SK-N-SH (cell line): ENCODE measurements around the gene SHCBP1L.

Experiments used
- CHD2 ChIP-seq: fragments of 150-350 bp; IDR thresholded peaks from 2 replicates; pipeline ENCODE4 v1.6.1; 2018; ENCODE audit warnings: low read length; ENCODE audit not compliant: partially characterized antibody
- EZH2phosphoT487 ChIP-seq: fragments of 200-600 bp; sonication (generic); IDR thresholded peaks from 2 replicates; pipeline ENCODE4 v1.6.1; 2017; ENCODE audit warnings: low read depth, mixed run types, mild to moderate bottlenecking, antibody characterized with exemption, moderate library complexity, borderline replicate concordance
- FOXJ3 ChIP-seq: sonication (generic); formaldehyde crosslinking; IDR thresholded peaks from 2 replicates; pipeline ENCODE4 v1.5.1; 2020; ENCODE audit warnings: mild to moderate bottlenecking, missing genetic modification reagents
- GATA2 ChIP-seq: sonication (generic); formaldehyde crosslinking; IDR thresholded peaks from 2 replicates; pipeline ENCODE4 v1.5.0; 2020; ENCODE audit warnings: mild to moderate bottlenecking, missing genetic modification reagents
- POLR2AphosphoS5 ChIP-seq: IDR thresholded peaks from 2 replicates; pipeline ENCODE4 v1.6.1; 2012; ENCODE audit warnings: low read depth, low read length
- RAD21 ChIP-seq: IDR thresholded peaks from 2 replicates; pipeline ENCODE4 v1.6.1; 2012; ENCODE audit warnings: mild to moderate bottlenecking, low read length
- RFX5 ChIP-seq: IDR thresholded peaks from 2 replicates; pipeline ENCODE4 v1.6.1; 2012; ENCODE audit warnings: mild to moderate bottlenecking, improper control_type of control experiment, low read length
- RXRA ChIP-seq: IDR thresholded peaks from 2 replicates; pipeline ENCODE4 v1.4.0; 2012; ENCODE audit warnings: low read depth, mild to moderate bottlenecking, borderline replicate concordance
- TAF1 ChIP-seq: IDR thresholded peaks from 2 replicates; pipeline ENCODE4 v1.6.1; 2012; ENCODE audit warnings: low read depth, mild to moderate bottlenecking, low read length, moderate library complexity, borderline replicate concordance
- TCF12 ChIP-seq: IDR thresholded peaks from 2 replicates; pipeline ENCODE4 v1.4.0; 2012
- TF ChIP-seq, protein P1 (sequence below): fragments of 200-600 bp; sonication (generic); IDR thresholded peaks from 2 replicates; pipeline ENCODE4 v1.6.1; 2017; ENCODE audit warnings: antibody characterized with exemption, mild to moderate bottlenecking, moderate library complexity
- TF ChIP-seq, protein P2 (sequence below): IDR thresholded peaks from 2 replicates; pipeline ENCODE4; 2012
- TF ChIP-seq, protein P3 (sequence below): IDR thresholded peaks from 2 replicates; pipeline ENCODE4 v1.4.0; 2012; ENCODE audit warnings: low read depth, borderline replicate concordance

DNA sequence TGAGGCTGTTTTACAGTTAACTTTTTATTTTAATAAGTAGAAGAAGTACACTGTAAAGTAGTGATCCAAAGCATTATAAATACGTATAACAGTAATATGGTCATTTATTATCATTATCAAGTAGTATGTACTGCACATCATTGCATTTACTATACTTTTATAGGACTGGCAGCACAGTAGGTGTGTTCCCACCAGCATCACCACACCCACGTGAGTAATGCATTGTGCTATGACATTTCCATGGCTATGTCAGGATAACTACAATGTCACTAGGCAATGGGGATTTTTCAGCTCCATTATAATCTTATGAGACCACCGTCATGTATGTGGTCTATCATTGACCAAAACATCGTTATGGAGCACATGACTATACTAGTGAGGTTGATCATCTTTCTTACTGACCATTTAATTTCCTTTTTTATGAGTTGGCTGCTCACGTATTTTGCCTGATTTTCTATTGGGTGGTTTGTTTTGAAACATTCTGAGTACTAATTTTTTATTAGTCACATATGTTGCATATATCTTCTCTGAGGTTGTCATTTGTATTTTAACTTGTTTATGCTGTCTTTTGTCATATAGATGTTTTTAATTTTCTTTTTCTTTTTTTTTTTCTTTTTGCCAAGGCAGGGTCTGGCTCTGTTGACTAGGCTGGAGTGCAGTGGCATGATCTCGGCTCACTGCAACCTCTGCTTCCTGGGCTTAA lies 25.3 kb upstream of the SHCBP1L start:
- TF ChIP-seq RXRA (no peak), TAF1 (no peak), CHD2 (no peak), TCF12 (no peak), POLR2AphosphoS5 (no peak), FOXJ3 (CRISPR knock-in tag) (no peak), EZH2phosphoT487 (no peak), GATA2 (CRISPR knock-in tag) (no peak), RAD21 (no peak), RFX5 (no peak)
- TF ChIP-seq, protein P1, sequence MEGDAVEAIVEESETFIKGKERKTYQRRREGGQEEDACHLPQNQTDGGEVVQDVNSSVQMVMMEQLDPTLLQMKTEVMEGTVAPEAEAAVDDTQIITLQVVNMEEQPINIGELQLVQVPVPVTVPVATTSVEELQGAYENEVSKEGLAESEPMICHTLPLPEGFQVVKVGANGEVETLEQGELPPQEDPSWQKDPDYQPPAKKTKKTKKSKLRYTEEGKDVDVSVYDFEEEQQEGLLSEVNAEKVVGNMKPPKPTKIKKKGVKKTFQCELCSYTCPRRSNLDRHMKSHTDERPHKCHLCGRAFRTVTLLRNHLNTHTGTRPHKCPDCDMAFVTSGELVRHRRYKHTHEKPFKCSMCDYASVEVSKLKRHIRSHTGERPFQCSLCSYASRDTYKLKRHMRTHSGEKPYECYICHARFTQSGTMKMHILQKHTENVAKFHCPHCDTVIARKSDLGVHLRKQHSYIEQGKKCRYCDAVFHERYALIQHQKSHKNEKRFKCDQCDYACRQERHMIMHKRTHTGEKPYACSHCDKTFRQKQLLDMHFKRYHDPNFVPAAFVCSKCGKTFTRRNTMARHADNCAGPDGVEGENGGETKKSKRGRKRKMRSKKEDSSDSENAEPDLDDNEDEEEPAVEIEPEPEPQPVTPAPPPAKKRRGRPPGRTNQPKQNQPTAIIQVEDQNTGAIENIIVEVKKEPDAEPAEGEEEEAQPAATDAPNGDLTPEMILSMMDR = no peak
- TF ChIP-seq, protein P2, sequence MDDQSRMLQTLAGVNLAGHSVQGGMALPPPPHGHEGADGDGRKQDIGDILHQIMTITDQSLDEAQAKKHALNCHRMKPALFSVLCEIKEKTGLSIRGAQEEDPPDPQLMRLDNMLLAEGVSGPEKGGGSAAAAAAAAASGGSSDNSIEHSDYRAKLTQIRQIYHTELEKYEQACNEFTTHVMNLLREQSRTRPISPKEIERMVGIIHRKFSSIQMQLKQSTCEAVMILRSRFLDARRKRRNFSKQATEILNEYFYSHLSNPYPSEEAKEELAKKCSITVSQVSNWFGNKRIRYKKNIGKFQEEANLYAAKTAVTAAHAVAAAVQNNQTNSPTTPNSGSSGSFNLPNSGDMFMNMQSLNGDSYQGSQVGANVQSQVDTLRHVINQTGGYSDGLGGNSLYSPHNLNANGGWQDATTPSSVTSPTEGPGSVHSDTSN = no peak
- TF ChIP-seq, protein P3, sequence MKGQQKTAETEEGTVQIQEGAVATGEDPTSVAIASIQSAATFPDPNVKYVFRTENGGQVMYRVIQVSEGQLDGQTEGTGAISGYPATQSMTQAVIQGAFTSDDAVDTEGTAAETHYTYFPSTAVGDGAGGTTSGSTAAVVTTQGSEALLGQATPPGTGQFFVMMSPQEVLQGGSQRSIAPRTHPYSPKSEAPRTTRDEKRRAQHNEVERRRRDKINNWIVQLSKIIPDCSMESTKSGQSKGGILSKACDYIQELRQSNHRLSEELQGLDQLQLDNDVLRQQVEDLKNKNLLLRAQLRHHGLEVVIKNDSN = no peak
